ENCODE data around the gene TTR.
A peak's percentile ranks its signal among the peaks of the same experiment; 100 is the strongest.

Gene TTR

DNA sequence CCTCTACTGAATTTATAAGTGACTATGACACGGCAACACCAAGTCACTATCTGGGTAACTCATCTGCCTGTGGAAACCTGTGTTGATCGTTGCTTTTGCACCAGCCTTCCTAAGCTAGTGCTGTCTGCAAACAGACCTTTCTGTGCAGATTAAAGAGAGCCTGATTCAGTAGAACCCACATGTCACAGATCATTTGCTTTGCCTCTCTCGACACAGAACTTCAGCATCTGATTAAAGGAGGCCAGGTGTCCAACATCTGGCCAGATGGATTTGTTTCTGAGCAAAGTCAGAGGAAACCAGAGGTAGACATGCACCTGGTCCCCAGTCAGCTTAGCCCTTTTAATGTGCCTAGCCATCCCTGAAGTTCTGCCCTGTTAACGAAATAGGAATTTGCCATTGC lies 15.0 kb upstream of the TTR start:
- H3K4me3 ChIP-seq (ENCODE audit: low read depth, low read length), result no peak overlapping the region
- DNase-seq (ENCODE audit: low read depth), result peak; percentile 22
- TF ChIP-seq CTCF (IDR thresholded peaks at IDR 0.05; ENCODE audit: low read depth, low read length, missing control alignments), result no peak

- DNase-seq (ENCODE audit: low read depth), result no peak
- no peak for TF ChIP-seq CTCF (IDR thresholded peaks at IDR 0.05; ENCODE audit: low read depth, low read length, missing control alignments)
- no peak overlapping the region for H3K4me3 ChIP-seq (ENCODE audit: low read depth, low read length)
Observed at GRCh38 chr18:31577195-31577594, 14.5 kb upstream of the TTR start.

DNA sequence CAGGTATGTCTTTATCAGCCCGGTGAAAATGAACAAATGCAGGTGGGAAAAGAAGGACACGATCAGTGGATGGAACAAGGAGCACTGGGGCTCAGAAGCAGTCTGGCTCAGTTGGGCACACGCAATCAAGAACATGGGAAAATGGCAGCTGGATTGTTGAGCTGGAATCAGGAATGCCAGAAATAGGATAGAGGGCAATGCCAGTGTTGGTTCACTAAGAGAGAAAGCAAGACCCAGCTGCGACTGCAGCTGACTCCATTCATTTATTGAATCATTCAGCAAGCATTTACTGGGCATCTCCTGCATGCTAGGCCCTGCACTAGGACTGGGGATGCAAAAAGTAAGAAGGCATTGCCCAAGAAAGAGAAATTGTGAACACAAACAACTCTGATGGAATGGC lies 13.6 kb upstream of the TTR start:
- DNase-seq (ENCODE audit: low read depth), result no peak
- H3K4me3 ChIP-seq (ENCODE audit: low read depth, low read length), result no peak overlapping the region
- TF ChIP-seq CTCF (IDR thresholded peaks at IDR 0.05; ENCODE audit: low read depth, low read length, missing control alignments), result no peak

- no peak for TF ChIP-seq CTCF (IDR thresholded peaks at IDR 0.05; ENCODE audit: low read depth, low read length, missing control alignments)
- H3K4me3 ChIP-seq (ENCODE audit: low read depth, low read length), result no peak overlapping the region
- no peak for DNase-seq (ENCODE audit: low read depth)
Observed at GRCh38 chr18:31579375-31579774, 12.3 kb upstream of the TTR start.

- DNase-seq (ENCODE audit: low read depth), result no peak
- no peak for TF ChIP-seq CTCF (IDR thresholded peaks at IDR 0.05; ENCODE audit: low read depth, low read length, missing control alignments)
- H3K4me3 ChIP-seq (ENCODE audit: low read depth, low read length), result no peak overlapping the region
Observed at GRCh38 chr18:31581498-31582197, 10.0 kb upstream of the TTR start.

DNA sequence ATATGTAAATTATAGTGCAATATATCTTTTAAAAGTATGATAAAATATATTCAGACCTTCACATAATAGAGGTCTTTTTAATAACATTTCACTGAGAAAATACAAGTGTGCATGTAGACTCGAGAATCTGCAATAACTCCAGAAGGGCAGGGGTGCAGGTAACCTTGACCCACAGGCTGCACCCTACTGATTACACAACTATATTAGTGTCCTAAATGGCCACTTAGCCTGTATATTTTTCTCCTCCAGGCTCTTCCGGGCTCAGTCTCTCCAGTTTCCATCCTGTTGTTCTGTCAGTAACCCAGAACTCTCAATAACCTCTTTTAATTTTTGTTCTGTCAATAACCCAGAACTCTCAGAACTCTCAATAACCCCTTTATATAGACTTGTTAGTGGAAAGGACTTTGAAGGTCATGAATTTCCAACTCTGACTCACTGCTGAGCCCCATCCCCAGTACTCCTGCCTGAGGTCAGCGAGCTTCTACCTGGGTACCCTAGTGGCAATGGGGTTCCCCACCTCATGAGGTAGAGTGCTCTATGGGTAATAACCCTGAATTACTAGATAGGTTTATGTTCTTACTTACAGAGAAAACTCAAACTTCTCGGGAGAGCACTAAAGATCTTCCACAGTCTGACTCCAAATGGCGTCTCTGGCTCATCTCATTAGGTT lies 8.4 kb upstream of the TTR start:
- TF ChIP-seq CTCF (IDR thresholded peaks at IDR 0.05; ENCODE audit: low read depth, low read length, missing control alignments), result no peak

DNA sequence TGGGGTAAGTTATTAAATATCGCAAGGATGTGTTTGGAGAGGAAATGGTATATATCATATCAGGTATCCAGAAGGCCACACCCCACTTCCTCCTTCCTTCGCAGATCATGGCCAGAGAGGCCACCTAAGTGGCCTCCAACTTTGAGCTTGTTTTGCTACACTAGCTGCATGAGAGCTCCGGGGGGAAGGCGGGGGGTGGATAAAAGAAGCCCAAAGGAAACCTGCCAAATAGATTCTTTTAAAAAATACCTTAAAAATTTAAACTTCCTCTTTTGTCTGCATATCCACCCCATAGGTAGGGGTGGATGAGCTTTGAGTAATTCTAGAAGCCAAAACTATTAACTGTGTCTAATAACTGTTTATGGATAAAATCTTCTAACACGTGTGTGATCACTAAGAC lies 5.7 kb upstream of the TTR start:
- TF ChIP-seq CTCF (IDR thresholded peaks at IDR 0.05; ENCODE audit: low read depth, low read length, missing control alignments), result no peak
- DNase-seq (ENCODE audit: low read depth), result no peak
- H3K4me3 ChIP-seq (ENCODE audit: low read depth, low read length), result no peak overlapping the region

More for the DNA sequence above, 8.4 kb upstream of the TTR start:
- no peak for DNase-seq (ENCODE audit: low read depth)
- H3K4me3 ChIP-seq (ENCODE audit: low read depth, low read length), result no peak overlapping the region

All from GM12864 (cell line).